K562 (cell line): ENCODE measurements around the gene NCBP2. TPM values are rescaled to one million over a fixed set of nuclear protein-coding genes. Genes with fewer than 3 reads are reported as not detected.

Experiments used
- ELF2 ChIP-seq: fragments of 250-450 bp; sonication (Bioruptor Pico); IDR thresholded peaks from 2 replicates; pipeline ENCODE4 v1.5.0; 2021; ENCODE audit warnings: mild to moderate bottlenecking
- EP300 ChIP-seq: IDR thresholded peaks from 2 replicates; pipeline ENCODE4 v1.6.1; 2012; ENCODE audit warnings: low read length, improper control_type of control experiment
- KAT8 ChIP-seq: fragments of 450-650 bp; IDR thresholded peaks from 2 replicates; pipeline ENCODE4 v1.6.1; 2016; ENCODE audit warnings: low read depth, mild to moderate bottlenecking
- MYNN ChIP-seq, 2 experiments: sonication (generic); formaldehyde crosslinking in 1 of 2; IDR thresholded peaks; 2 replicates each; pipeline versions ENCODE4 v1.5.0 to v1.6.1; 2016 to 2020; ENCODE audit warnings: antibody characterized with exemption in 1 of 2, missing genetic modification reagents in 1 of 2
- POLR2H ChIP-seq: IDR thresholded peaks from 2 replicates; pipeline ENCODE4 v1.6.1; 2016; ENCODE audit warnings: missing genetic modification characterization, low read depth, mild to moderate bottlenecking, control low read depth, missing compliant biosample characterization, moderate library complexity
- SRSF1 ChIP-seq: fragments of 200-400 bp; formaldehyde crosslinking; IDR thresholded peaks from 2 replicates; pipeline ENCODE4 v1.6.1; 2017; ENCODE audit warnings: mild to moderate bottlenecking, low read depth, low read length, moderate library complexity
- TARDBP ChIP-seq: fragments of 450-650 bp; IDR thresholded peaks from 2 replicates; pipeline ENCODE4 v1.6.1; 2016
- TCF3 ChIP-seq: sonication (generic); formaldehyde crosslinking; IDR thresholded peaks from 2 replicates; pipeline ENCODE4 v1.4.0; 2020; ENCODE audit warnings: mild to moderate bottlenecking, missing genetic modification reagents
- ZFPM2 ChIP-seq: fragments of 250-450 bp; sonication (Bioruptor Pico); IDR thresholded peaks from 2 replicates; pipeline ENCODE4 v1.5.1; 2022; ENCODE audit warnings: mild to moderate bottlenecking
- polyA plus RNA-seq, 8 experiments: library from polyadenylated mRNA; depleted of rRNA in 4 of 8; stranded (reverse) in 5 of 8; unstranded in 3 of 8; fragments of >200 nt; fragmentation: Nextera tagmentation in 2 of 8; fragmentation: Illumina TruSeq in 1 of 8; extraction: Ambion mirVana in 2 of 8; extraction: Trizol in 1 of 8; gene quantifications; 2 replicates each; pipeline versions ENCODE4 v1.2.1 to v1.2.3, GENCODE V29; 2011 to 2014; ENCODE audit warnings: inconsistent platforms in 1 of 8, missing spikeins in 1 of 8
- total RNA-seq, 7 experiments: library from RNA; depleted of rRNA in 6 of 7; stranded (reverse); fragments of >200 nt in 6 of 7; fragmentation: Illumina TruSeq in 2 of 7; extraction: Trizol in 2 of 7; gene quantifications; 2 replicates each; pipeline versions ENCODE4 v1.2.1 to v1.2.3, GENCODE V29; 2011 to 2021; ENCODE audit warnings: low replicate concordance in 1 of 7
- TF ChIP-seq, protein P1 (sequence below): sonication (generic); formaldehyde crosslinking; IDR thresholded peaks from 2 replicates; pipeline ENCODE4 v1.8.1; 2023; ENCODE audit warnings: mild to moderate bottlenecking, missing genetic modification reagents
- TF ChIP-seq, protein P2 (sequence below), 2 experiments: fragments of 200-800 bp in 1 of 2; sonication (Bioruptor generic) in 1 of 2; sonication (generic) in 1 of 2; formaldehyde crosslinking in 1 of 2; IDR thresholded peaks in 1 of 2; conservative IDR thresholded peaks in 1 of 2; 2 replicates each; pipeline versions ENCODE4 v1.5.0 to v1.6.1; 2016 to 2020; ENCODE audit warnings: missing compliant biosample characterization in 1 of 2, missing genetic modification characterization in 1 of 2, missing genetic modification reagents in 1 of 2
- TF ChIP-seq, protein P3 (sequence below): fragments of 200-800 bp; sonication (Bioruptor generic); IDR thresholded peaks from 2 replicates; pipeline ENCODE4 v1.6.1; 2016; ENCODE audit warnings: missing genetic modification characterization, missing compliant biosample characterization

Gene NCBP2
- total and polyA plus RNA-seq, 9 of the 15 experiments (the other 6 are each of a cell fraction or from before 2014, with no cell fraction given) = 56.4 to 102 (median 82.3) TPM

DNA sequence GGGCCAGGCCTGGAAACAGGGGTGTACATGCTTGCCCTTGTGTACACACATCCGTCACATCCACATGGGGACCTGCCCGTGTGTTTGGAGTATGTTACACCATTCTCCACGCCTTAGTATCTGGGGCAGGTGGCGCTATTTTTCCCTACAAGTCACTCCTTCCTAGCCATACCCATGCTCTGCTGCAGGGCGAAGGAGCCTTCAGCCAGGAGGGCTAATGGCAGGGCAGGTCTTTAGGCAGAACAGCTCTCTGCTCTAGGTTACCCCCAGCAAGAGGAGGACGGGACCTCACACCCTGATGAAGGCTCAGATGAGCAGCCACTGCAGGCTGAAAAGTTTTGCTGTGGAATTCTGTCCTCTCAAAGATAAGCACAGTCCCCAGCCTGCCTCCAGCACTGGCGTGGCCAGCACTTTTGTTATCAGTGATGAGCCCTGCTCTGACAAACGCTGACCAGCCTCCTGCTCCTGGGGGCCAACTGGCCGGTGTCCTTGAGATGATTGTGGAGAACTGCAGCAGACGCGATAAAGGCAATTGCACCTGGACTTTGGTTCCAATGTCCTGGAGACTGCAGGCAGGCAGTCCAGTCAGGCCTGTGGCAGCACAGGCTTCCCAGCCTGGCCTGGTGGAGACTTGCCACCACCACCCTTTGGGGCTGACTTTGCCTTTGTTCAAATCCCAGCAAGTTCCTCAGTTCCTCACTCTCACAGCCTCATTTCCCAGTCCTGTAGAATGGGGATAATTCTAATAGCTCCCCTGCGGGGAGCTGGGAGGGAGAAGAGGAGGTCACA is 46.1 kb upstream of the NCBP2 start (continued):
- TF ChIP-seq, protein P1, sequence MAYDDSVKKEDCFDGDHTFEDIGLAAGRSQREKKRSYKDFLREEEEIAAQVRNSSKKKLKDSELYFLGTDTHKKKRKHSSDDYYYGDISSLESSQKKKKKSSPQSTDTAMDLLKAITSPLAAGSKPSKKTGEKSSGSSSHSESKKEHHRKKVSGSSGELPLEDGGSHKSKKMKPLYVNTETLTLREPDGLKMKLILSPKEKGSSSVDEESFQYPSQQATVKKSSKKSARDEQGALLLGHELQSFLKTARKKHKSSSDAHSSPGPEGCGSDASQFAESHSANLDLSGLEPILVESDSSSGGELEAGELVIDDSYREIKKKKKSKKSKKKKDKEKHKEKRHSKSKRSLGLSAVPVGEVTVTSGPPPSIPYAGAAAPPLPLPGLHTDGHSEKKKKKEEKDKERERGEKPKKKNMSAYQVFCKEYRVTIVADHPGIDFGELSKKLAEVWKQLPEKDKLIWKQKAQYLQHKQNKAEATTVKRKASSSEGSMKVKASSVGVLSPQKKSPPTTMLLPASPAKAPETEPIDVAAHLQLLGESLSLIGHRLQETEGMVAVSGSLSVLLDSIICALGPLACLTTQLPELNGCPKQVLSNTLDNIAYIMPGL = no peak
- TF ChIP-seq MYNN (IDR thresholded peaks at IDR 0.05) (peak; percentile 58; the same call in 1 of the 2 replicates), MYNN (CRISPR knock-in tag; IDR thresholded peaks at IDR 0.05) (no peak), ELF2 (CRISPR knock-in tag) (no peak), EP300 (peak; percentile 87), TCF3 (CRISPR knock-in tag) (peak; percentile 99), ZFPM2 (no peak), TARDBP (0 out of 2 replicates have a peak, but pooled peaks have one; percentile 53), SRSF1 (no peak), KAT8 (no peak), POLR2H (tag) (no peak)
- TF ChIP-seq, protein P2, sequence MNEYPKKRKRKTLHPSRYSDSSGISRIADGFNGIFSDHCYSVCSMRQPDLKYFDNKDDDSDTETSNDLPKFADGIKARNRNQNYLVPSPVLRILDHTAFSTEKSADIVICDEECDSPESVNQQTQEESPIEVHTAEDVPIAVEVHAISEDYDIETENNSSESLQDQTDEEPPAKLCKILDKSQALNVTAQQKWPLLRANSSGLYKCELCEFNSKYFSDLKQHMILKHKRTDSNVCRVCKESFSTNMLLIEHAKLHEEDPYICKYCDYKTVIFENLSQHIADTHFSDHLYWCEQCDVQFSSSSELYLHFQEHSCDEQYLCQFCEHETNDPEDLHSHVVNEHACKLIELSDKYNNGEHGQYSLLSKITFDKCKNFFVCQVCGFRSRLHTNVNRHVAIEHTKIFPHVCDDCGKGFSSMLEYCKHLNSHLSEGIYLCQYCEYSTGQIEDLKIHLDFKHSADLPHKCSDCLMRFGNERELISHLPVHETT (CRISPR knock-in tag; conservative IDR thresholded peaks at IDR 0.05 in 1 of 2, IDR thresholded peaks at IDR 0.05 in 1 of 2) = peak in 1 of 2 experiments; percentile 86; a peak in 2 of 4 replicates
- TF ChIP-seq, protein P3, sequence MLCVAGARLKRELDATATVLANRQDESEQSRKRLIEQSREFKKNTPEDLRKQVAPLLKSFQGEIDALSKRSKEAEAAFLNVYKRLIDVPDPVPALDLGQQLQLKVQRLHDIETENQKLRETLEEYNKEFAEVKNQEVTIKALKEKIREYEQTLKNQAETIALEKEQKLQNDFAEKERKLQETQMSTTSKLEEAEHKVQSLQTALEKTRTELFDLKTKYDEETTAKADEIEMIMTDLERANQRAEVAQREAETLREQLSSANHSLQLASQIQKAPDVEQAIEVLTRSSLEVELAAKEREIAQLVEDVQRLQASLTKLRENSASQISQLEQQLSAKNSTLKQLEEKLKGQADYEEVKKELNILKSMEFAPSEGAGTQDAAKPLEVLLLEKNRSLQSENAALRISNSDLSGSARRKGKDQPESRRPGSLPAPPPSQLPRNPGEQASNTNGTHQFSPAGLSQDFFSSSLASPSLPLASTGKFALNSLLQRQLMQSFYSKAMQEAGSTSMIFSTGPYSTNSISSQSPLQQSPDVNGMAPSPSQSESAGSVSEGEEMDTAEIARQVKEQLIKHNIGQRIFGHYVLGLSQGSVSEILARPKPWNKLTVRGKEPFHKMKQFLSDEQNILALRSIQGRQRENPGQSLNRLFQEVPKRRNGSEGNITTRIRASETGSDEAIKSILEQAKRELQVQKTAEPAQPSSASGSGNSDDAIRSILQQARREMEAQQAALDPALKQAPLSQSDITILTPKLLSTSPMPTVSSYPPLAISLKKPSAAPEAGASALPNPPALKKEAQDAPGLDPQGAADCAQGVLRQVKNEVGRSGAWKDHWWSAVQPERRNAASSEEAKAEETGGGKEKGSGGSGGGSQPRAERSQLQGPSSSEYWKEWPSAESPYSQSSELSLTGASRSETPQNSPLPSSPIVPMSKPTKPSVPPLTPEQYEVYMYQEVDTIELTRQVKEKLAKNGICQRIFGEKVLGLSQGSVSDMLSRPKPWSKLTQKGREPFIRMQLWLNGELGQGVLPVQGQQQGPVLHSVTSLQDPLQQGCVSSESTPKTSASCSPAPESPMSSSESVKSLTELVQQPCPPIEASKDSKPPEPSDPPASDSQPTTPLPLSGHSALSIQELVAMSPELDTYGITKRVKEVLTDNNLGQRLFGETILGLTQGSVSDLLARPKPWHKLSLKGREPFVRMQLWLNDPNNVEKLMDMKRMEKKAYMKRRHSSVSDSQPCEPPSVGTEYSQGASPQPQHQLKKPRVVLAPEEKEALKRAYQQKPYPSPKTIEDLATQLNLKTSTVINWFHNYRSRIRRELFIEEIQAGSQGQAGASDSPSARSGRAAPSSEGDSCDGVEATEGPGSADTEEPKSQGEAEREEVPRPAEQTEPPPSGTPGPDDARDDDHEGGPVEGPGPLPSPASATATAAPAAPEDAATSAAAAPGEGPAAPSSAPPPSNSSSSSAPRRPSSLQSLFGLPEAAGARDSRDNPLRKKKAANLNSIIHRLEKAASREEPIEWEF (CRISPR knock-in tag) = 0 out of 2 replicates have a peak, but pooled peaks have one; percentile 59
